Activated CD4-positive, alpha-beta T cell treated with anti-CD3 and anti-CD28 coated beads, Interleukin-2, amount 50 U/mL, for 4 hours (primary cell): ENCODE results near the gene TP53I13.

Source experiments
- DNase-seq, 2 experiments: peaks; one replicate each; pipeline ENCODE4 v3.0.0-alpha.2; 2020

The TP53I13 gene

DNA sequence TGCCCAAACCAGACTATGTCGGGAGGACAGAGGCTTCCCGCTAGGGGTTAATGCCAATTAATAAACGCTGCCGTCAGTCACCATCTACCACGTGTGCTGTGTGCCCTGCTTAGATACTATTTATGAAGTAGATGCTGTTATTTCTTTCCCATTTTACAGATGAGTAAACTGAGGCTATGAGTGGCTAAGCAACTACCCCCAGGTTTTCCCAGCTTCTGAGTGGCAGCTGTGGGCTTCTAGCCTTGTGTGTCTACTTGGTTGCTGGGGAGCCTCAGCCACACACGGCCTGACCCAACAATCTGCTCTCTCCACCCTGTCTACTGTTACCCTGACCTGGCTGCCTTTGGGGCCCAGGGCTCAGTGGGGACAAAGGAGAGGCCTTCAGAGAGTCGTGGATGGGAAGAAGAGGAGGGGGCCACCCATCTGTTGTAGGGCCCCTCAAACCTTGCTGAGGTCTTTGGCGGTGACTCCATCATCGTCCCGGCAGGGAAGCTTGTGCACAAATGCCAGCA lies 13.8 kb downstream of the TP53I13 start:
- no peak for DNase-seq

- no peak for DNase-seq
These were observed 14.3 kb downstream of the TP53I13 start for GRCh38 chr17:29582772-29583171.

- DNase-seq: no peak
These were observed 15.1 kb downstream of the TP53I13 start for GRCh38 chr17:29583324-29584248.

DNA sequence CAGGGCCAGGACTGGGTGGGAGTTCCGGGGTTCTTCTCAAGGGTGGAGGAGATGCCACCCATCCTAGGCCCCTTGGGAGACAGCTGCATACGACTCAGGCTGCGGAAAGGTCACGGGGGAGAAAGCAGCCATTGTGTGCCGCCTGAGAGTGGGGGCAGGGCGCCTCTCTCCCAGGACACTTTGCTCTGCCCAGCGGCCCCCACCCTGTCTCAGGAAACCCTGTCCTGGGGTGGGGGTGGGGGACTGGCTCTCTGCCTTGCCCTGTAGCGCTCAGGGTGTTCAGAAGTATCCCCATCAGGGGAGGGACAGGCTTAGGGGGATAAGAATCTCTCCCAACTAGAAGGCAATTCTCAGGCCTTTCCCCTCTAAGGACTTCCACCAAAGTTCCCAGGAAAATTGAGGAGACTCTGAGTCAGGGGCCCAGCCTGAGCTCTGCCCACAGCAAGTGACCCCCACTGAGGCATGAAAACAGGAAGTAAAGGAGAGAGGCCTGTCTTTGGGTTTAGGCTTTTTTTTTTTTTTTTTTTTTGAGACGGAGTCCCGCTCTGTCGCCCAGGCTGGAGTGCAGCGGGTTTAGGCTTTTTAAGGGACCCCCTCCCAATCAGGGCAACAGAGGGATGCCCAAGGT lies 16.1 kb downstream of the TP53I13 start:
- no peak for DNase-seq

DNA sequence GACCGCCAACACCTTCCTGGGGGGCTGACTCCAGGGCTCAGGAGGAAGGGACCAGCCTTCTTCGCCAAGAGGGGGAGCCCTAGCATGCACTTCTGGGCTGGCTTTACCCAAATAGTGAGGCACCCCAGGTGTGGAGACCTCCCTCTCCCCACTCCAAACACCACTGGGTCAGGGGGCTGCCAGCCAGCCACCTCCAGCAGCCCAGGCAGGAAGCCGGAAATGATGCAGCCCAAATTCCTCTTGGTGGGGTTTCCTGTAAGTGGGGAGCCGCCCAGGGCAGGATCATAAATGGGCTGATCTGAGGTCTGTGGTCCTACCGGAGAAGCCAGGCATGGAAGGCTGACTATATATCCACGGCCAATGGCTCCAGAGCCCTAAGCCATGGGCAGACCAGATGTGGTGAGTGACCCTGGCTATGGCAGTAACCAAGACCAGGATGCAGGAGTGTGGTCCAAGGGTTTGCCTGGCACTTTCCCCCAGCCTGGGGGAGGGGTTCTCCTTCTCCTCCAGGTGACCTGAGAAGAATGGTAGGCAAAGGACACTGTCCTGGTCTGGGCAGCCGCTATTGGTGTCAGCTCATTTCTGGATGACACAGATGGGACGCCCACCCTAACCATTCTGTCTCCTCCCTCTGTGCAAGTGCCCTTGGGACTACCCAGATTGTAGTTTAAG lies 16.7 kb downstream of the TP53I13 start:
- DNase-seq: no peak

DNA sequence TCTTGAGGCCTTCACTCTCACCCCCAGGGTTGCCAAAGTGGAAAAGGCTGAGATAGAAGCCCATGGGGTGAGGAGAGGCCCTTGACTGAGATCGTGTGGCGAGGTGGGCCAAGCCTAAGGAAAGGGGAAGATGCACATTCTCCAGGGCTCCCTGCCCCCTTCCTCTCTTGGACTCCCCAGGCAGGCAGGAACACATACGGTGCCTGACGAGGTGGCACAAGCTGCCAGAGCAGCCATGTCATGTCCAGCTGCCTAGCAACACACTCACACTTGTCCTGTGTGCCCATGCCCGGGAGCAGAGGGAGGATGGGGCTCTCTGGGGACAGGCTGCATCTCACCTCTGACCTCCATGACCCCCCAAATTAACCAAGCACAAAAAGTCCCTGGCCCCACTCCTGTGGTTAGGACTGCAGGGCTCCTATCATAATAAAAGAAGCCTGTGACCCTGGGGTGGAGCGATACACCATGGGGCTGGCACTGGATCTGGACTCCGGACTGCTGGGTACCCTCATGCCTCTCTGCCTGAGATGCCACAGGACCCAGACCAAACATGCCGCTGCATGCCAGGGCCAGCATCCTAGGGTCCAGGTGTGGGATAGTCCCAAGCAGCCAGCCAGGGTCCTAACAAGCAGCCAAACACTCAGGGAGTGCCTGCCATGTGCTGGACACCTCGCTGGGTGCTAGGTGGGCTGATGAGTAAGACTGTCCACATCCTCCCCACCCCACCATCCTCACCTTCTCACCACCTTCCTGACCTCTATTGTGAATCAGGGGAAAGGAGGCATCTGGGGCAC lies 18.4 kb downstream of the TP53I13 start:
- no peak for DNase-seq

DNA sequence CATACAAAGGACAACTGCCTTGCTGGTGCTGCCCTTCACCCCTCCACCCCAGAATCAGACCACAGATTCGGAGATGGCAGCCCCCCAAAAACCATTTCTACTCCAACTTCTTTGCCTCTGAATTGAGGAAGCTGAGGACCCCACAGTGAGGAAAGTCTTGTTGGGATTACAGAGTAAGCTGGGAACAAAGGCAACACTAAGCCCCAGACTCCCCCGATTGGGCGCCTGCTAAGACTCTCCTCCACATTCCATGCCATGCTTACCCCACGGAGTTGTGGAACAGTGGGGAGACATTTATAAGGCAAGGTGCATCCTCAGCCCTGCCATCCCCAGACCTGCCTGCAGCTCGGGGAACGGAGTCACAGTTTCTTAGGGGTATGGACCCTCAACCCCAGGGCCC lies 19.1 kb downstream of the TP53I13 start:
- DNase-seq: no peak

- no peak for DNase-seq
These were observed 19.6 kb downstream of the TP53I13 start for GRCh38 chr17:29588017-29588561.

DNA sequence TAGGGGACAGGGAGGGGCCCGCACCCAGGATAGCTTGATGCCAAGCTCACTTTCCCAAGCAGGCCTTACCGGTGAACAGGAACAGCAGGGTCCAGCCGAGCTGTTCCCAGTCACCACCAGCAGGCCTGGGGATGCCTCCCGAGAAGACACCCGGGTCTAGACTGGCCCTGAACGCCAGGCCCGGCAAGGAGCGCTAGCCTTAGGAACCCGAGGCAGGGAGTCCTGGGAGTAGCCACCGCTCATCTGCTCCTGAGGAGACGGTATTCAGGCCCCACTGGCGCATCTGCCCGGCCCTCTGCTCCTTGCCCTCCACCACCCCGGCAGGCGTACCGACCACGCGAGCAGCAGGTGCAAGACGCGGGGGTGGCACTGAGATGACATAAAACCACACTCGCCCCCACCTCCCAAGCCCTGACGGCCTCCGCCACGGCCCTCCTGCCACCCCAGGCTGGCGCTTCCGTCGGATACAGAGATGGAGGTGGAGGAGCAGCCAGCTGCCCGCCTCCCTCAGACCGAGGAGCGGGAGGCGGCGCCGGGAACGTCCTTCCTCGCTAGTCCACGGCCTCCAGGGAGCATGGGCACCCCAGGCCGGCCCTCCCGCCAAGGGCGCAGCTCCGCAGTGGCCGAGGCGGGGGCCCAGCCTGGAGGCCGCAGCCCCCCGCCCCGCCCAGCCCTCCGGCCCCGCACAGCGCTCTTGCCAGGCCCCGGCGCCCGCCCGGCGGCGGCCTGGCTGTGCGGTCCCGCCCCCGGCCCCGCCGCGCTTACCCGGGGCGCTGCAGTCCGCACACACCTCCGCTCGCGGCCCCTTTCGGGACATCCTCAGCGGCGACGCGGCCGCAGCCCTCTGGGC lies 20.3 kb downstream of the TP53I13 start:
- peak; percentile 65 to 74 for DNase-seq

DNA sequence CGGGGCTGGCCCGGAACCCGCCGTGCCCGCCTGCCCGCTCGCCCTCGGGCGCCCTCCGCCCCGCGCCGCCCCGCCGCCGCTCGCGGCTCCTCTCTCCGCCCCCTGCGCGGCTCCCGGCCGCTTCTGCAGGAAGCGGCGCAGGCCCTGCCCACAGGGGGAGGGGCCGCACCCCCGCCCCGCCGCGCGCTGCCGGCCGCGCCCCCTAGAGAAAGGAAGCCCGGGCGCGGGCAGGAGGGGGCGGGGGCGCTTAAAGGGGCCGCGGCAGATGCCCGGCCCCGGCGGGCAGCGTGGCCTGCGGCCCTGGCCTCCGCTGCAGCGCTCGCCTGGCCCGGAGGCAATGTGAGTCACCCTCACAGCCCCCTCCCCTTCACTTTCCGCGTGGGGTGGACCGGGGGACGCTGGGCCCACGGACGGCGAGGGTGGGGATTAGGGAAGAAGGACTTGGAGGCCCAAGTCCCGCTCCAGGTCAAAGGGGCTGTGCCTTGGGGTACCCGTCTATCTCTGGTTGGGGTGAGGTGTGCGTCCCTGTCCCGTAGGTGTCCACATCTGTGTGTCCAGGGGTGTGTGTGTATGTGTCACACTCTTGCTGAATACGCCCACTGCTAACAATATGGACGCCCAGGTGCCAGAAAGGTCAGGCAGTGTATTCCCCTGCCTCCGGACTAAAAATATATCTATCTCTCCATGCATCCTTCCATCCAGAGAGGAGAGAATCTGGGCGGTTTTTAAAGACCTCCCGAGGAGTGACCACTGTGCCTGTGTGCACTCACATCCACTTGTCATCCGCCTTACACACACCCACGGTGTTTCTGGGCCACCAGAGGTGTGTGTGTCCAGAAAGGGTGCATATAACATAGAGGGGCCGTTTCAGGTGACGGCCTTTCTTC lies 21.3 kb downstream of the TP53I13 start, which contains the start of gene GIT1:
GIT1 (minus strand) TSS at position 125 of the 887 bp plus-strand sequence. CDS start 270 bp downstream, outside the sequence.
- peak; percentile 68 to 71 for DNase-seq

DNA sequence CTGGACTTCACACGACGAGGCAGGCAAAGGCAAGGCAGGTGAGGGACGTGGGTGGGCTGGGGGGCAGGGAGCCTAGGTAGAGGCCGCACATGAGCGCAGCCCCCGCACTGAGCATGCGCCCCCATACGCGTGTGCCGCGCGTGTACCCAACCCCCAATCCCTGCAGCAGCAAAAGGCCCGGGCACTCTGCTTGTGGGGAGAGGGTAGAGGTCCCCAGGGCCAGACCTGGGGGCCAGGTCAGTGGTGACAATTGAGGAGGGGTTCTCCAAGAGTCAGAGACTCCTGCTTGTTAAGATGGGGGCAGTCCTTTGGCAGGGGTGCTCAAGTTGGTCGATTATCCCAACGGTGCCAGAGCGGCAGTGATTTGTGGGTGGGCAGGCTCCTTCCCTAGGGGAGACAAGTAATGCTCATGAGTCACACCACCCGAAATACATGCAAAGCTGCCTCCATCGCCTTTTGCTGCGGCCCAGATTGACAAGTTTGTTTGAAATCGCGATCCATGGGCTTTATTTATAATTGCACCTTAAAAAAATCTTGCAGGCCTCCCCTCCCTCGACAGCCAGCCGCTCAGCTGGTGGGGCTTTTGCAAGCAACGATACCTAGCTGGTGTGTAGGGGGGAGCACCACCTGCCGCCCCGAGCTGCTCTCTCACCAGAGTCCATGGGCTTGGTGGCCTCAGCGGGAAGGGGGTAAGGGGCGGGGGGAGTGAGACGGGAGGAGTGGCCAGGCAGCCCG lies 22.1 kb downstream of the TP53I13 start:
- DNase-seq: no peak

DNA sequence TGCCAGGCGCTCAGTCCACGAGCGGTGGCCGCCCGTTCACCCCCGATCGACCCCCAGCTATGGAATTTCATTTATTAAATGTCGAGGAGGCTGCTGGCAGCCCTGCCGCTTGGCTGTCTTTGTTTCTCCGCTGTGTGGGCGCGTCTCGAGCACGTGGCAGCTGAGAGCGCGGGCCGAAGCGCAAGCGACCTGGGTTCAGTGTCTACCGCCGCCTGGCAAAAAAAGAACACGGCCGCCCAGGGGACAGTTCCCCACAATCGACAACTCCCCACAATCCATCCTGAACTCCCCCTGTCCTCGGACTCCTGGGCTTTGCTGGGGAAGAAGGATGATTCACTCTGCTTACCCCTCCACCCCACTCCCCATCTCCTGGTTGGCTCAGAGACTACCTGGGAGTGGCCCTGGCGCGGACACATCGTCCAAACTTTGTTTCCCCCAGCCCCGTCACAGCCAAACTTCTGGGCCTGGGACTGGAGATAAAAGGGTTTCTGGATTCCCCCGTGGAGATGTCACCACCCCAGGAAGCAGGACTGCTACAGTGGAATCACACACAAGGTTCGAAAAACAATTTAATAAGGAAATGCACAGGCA lies 22.7 kb downstream of the TP53I13 start:
- DNase-seq: peak in 1 of 2 experiments; percentile 38

GRCh38 chr17:29591737-29592608 lies 23.5 kb downstream of the TP53I13 start:
- peak; percentile 65 to 70 for DNase-seq

GRCh38 chr17:29592850-29593551 lies 24.5 kb downstream of the TP53I13 start, which contains the start of gene ANKRD13B:
TSS of gene ANKRD13B (plus strand) at chr17:29593132. CDS start at chr17:29593622, 490 bp downstream.
- no peak for DNase-seq

DNA sequence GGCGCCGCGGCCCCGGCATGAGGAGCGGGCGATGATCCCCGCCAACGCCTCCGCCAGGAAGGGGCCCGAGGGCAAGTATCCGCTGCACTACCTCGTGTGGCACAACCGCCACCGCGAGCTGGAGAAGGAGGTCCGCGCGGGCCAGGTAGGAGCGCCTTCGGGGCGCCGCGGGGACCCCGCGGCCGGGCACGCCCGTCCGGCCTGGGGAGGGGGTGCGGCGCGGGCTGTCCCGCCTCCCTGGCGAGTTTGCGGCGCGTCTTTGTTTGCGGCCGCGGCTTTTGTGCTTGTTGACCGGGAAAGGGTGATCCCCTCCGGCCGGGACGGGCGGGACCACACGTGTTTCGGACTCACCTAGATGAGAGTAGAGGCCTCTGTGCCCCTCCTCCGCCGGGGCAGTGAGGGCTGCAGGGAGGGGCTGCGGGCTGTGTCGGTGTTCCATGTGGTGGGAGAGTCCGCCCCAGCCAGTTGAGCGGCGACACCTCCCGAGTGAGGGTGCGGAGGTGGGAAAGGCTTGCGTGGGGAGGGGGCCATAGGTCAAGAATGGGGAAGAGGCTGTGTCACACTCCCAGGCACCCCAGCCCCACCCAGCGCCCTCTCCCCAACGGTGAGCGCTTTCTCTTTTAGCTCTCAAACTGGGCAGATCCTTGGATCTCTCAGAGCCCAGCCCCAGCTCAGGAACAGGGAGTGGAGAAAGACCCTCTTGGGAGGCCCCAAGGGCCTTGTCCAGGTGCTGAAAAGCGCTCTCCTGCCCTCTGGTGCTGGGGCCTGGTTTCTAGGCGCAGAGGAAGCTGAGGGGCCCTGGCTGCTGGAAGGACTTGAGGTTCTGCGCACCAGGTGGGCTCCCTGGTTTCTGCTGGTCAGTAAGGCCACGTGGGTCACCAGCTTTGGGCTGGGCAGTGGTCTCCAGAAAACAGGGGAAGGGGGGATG lies 25.4 kb downstream of the TP53I13 start:
- DNase-seq: no peak
